GM10266 (cell line): ENCODE results near the gene HAND2.

Experiments
- DNase-seq: peaks from one replicate; pipeline ENCODE4 v3.0.0; 2012; ENCODE audit errors: extremely low spot score
- CTCF ChIP-seq: IDR thresholded peaks from 2 replicates; pipeline ENCODE4 v1.5.1; 2012; ENCODE audit warnings: mild to moderate bottlenecking, low read depth; ENCODE audit not compliant: control insufficient read depth, insufficient read depth; ENCODE audit errors: missing control alignments

The HAND2 gene

GRCh38 chr4:173524218-173525117 lies 5.6 kb downstream of the HAND2 start:
- TF ChIP-seq CTCF, result no peak
- no peak for DNase-seq

- TF ChIP-seq CTCF, result no peak
- DNase-seq, result no peak
Observed at GRCh38 chr4:173522951-173523395, 7.1 kb downstream of the HAND2 start.

GRCh38 chr4:173522160-173522950 lies 7.7 kb downstream of the HAND2 start:
- no peak for TF ChIP-seq CTCF
- DNase-seq, result no peak

- no peak for TF ChIP-seq CTCF
- no peak for DNase-seq
Observed at GRCh38 chr4:173521467-173522159, 8.4 kb downstream of the HAND2 start.

GRCh38 chr4:173520921-173521466 lies 9.0 kb downstream of the HAND2 start:
- no peak for TF ChIP-seq CTCF

GRCh38 chr4:173519111-173520101 lies 10.6 kb downstream of the HAND2 start:
- no peak for DNase-seq
- TF ChIP-seq CTCF, result no peak

More at GRCh38 chr4:173520921-173521466, 9.0 kb downstream of the HAND2 start:
- DNase-seq, result no peak
